HL-60/S4 (cell line): Measurements from ENCODE around the gene LPCAT1.

Experiments
- in situ Hi-C: fragments of 300-500 bp; cut with MboI; formaldehyde crosslinking; loops from 2 replicates; pipeline ENCODE4 v1.14.3; 2022; ENCODE audit warnings: low sequenced_read_pairs

LPCAT1 gene

DNA sequence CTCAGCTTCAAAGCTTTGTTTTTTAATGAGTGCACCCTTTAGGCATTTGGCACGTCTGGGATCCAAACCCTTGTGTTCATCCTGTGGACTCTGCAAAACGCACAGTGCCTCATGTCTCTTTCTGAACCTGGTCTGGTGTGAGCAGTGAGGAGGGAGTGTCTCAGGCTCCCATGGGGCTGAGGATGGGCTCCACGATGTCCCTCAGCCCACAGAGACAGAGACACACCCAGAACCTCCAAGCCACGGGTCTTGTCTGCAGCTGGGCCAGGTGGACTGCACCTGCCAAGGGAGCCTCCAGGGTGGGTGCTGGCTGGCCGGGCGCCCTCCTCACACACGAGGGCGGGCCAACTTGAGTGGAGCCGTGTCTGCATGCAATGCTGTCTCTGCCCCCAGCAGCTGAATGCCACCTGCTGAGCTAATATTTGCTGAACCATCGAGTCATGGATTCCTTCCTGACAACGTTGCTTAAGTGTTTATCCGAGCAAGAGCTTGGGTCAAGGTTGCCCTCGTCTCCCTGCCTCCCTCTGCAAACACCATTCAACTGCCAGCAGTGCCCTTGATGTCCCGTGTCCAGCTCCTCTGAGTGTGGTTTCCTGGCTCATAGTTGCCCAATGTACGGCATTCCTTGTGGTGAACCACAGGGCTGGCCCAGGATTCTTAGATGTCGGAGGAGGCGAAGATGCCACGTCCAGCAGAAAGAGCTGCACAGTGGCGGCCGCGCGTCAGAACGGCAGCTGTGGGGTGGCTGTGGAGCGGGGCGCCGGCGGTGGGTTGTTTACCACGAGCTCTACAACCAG is 31.4 kb upstream of the LPCAT1 start:
- in situ Hi-C loops, result no loop called here

DNA sequence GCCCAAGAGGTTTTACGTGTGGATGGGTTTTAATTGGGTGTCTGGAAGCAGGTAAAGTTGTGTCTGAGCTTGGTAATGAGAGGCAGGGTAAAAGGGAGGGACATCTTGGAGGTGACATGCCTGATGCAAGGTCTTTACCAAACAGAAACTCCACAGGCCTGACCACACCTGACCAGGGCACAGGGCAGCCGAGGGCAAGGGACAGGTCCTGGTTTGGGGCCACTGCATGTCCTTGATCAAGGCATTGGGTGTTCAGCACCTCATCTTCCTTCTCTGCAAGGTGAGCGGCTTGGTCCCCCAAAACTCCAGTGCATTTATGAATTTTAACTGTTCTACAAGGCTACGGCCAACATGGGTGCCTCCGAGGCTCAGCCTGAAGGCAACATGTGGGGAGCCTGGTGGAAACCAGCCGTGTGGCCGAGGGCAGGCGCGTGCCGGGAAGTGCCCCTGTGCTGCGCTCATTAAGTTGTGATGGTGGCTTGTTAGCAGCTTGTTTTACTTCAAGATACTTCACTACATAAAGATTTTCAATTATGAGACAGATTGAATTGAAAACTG is 30.7 kb upstream of the LPCAT1 start:
- in situ Hi-C loops, result no loop called here

DNA sequence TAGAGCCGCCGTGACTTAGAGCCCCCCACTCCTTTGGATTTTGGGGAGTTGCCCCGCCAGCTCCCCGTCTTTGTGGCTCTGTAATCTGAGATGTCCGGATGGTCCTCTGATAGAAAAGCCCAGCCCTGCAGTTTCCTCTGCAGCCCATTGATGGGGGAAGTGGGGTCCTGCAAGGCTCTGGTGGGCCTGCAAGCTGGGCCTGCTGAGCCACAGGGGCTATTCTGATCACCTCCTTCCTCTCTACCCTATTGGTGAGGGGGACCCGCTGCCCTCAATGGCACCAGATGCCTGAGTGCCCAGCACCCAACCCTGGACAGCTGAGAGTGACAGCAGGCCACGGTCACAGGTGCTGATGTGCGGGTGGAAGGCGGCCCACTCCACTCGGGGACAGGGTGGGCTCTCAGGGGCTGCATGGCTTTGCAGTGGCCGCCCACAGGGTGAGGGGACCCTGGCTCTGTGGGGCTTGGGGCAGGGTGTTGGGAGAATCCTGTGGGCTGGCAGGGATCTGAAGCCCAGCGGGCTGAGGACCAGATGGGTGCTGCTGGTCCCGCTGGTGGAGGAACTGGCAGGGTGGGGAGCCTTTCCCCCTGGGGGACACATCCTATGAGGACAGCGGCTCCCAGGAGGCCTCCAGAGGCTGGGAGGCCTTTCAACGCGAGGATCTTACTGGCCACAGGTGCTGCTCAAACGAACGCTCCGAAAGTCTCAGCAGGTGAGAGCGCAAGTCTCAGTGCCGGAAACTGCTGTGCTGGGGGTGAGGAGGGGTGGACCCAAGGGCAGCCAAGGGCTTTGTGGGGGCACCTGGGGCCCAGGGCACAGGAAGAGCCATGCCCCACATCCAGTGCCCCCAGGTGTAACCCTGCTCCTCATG is 30.0 kb upstream of the LPCAT1 start:
- in situ Hi-C loops, result no loop called here

DNA sequence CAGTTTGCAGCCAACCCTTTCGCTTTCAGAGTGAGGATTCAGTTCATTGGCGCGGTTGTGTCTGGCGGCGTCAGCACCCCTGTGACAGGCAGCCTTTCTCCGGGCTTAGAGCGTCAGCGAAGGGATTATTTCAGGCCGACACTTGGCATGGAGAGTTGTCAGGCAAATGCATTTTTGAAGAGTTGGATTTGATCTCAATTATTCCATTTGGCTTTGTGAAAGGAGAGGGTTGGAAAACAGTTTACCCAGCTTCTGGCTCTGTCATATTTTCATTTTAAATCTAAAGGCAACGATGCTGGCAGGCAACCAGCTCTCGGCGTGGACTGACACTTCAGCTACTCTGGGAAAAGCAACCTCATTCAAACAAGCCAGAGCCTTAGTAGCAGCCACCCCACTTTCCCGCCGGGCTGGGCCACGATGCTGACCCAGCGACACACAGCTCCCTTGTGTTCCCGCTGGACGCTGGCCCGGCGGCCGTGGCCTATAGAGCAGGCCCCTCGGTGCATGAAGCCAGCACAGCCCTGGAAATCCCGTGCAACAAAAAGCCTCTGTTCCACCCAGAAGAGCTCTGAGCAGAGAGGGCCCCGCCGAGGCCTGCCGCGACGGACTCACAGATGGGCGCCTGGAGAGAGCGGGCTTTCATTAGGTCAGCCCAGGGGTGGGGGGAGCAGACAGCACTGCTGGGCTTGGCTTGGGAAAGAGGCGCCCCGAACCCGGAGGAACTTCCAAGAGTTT is 28.9 kb upstream of the LPCAT1 start:
- in situ Hi-C loops, result no loop called here

DNA sequence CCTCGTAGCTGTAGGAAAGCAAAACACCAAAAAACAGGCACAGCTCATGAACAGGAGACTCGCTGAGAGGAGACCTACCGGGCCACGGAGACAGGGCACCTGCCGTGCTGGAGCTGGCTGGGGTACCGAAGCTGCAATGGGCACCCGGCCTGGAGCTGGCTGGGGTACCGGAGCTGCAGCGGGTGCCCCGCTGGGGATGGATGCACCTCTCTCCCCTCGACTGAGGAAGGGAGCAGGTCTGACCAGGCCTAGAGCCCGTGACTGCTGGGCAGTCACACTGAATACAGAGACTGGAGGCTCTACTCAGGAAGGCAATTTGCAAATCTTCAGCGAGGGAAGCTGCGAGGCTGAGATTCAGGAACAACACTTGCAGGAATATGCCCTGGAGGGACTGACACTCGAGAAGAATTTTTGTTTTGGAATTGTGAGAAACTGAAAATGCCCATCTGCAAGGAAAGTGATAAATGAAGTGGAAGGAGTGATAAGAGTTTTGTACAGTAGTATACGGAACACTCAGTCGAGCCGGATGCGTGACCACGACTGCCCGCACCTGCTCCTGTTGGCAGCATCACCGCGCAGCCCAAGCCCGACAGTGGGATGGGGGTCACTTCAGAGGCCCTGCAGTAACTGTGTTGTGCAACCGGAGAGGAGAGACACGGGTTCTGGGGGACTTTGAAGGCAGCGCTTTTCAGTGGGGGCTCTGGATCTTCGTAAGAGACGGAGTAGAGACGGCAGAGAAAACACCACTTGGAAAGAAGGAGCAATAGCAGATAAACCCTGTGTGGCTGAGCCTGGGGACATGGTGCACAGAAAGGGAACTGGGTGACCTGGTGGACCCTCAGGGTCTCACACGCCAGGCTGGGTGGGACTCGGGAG is 27.9 kb upstream of the LPCAT1 start:
- in situ Hi-C loops, result no loop called here

DNA sequence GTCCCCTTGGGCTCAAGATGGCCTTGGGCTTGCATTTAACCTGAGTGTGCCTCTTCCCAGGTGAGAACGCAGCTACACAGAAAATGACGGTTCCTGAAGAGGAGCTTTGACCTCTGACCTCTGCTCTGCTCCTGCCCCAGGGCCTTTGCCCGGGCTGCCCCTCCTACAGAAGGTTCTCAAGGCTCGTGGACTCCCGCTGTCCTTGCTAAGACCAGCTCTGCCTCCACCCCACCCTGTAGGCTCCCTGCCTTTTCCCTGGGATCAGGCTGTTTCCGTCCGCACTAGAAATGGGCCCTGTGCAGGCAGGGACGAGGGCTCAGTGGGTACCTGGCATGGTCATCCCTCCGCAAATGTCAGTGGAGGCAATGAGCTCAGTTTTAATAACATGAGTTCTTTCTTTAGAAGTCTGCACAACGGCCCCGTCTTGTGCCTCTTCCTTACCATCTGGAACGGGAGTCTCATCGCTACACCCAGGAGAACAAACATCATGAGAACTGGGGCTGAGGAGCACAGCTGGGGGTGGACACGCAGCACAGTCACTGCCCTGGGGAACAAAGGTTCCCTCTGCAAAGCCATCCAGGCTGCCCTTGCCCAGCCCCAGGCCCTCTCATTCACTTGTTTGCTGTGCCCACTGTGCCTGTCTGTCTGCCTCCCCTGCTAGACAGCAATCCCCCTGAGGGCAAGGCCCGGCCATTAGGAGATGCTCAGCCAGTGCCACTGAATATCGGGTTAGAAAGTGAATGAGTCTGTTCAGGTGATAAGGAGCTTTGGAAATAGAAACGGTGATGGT is 26.7 kb upstream of the LPCAT1 start:
- in situ Hi-C loops, result no loop called here

DNA sequence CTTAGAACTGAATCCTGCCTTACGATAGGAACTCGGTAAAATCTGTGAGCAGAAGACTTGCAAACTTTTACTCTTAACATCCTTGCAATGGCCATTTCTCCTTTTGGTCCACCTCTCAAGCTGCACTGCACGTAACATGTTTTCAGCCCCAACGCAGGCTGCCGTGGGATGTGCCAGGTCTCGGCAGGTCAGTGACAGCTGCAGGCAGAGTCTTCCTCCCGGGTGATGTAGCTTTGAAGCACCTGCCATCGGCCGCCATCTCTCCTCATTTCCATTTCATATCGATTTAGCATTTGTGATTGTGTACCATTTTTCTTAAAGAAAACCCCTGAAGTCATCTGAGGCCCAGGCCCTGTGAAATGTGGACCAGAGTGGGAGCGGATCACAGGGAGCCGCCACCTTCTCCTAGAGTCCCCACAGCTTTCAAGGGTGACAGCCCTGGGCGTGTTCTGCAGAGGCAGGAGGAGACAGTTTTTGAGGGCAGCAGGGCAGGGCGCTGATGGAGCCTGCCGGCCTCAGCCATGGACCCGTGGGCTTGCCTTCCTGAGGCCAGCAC is 25.8 kb upstream of the LPCAT1 start:
- in situ Hi-C loops, result no loop called here

DNA sequence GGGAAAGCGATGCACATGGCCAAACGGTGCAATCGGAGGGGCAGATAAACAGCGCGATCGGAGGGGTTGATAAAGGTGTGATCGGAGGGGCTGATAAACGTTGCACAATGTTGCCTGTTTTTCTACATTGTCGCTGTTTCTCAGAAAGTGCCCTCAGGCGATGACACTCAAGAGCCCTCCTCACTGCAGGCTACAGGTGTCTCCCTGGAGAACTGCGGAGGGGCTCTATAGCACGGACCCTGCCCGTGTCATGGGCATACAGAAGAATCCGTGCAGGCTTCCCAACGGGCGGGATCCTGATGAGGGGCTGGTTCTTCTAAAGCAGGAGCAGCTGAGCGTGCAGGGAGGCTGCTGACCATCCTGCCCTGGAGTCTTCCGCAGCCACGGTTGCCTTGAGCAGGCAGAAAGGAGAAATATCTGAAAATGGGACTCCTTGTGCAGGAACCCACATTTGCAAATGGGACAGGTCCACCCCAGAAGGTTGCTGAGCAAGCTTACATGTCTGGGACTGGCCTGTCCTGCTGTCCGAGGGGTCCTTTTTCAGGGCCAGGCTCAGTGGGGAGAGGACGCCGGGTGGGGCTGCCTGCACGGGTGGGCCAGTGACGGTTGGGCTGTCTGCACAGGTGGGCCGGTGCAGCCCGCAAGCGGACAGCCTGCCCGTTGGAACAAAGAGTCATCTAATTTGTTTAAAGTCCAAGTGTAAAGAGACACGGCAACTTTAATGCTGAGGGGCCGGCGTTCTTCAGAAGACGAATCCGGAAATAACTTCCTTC is 25.1 kb upstream of the LPCAT1 start:
- in situ Hi-C loops, result no loop called here

DNA sequence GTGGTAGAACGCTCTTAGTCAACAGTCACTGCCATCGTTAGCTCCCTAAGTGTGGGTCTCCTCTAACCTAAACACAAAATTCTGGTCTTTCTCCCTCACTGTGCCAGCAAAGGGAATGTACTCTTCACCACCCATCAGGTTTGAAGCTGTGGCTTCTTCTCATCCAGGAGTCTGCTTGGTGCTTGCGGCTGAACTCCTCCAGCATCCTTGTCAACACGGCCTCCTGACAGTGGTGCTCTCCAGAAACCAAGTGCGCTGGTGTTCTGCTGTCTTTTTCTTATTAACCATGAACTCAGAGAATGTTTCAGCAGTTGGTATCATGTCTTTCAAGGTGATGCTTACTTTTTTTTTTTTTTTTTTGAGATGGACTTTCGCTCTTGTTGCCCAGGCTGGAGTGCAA is 23.9 kb upstream of the LPCAT1 start:
- in situ Hi-C loops, result no loop called here

DNA sequence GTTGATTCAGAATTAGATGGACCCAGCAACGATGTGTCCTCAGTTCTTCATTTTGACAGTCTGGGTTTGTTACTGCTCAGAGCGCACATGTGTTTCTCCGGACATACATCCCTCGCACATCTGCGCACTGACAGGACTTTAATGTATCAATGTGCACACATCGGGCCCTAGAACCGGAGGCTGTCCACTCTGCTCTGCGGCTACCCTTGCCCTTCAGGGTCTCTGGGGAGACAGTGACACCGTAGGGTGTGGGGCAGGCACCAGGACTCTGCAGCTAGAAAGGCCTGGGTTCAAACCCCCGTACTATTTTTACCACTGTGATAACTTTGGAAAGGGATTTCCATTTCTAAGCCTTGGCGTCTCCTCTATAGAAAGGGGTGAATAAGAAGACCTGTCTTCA is 23.5 kb upstream of the LPCAT1 start:
- in situ Hi-C loops, result no loop called here

DNA sequence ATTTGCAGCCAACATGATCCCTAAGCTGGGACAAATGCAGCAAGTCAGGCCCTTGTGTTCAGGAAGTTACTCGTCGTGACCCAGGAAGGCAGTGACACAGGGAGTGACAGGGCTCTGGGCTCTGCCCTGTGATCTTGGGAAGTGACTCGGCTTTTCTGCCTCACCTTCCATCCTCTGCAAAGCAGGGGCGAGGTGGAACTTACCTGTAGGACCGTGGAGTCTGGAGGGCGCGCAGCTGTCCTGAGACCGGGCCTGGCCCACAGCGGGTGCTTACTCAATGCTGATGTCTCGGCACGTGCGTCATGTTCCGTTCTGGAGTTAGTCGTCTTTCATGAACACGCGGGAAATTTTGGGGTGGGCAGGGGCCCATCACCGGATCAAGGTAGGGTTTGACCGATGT is 22.8 kb upstream of the LPCAT1 start:
- in situ Hi-C loops, result no loop called here

DNA sequence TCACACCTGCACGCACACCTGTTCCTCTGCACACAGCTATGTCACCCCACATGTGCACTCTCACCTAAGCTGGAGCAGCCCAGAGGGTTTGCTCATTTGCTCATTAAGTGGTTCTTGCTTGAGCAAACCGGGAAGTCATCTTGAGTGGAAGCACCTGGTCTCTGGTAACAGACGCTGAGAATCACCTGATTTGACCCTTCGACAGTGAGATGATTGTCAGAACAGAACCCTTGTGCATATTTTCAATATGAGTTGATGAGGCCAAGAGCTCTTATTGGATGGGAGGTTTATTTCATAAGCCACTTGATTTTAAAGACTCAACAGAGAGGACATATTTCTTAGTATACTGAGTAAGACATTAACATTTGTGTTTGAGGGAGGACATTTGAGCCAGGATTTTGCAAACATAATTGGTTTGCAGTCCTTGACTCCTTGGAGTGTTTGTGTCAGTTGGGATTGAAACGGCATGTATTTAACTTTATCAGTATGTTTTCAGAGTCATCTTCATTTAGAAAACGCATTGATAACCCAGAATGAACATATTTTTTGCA is 22.1 kb upstream of the LPCAT1 start:
- in situ Hi-C loops, result no loop called here

DNA sequence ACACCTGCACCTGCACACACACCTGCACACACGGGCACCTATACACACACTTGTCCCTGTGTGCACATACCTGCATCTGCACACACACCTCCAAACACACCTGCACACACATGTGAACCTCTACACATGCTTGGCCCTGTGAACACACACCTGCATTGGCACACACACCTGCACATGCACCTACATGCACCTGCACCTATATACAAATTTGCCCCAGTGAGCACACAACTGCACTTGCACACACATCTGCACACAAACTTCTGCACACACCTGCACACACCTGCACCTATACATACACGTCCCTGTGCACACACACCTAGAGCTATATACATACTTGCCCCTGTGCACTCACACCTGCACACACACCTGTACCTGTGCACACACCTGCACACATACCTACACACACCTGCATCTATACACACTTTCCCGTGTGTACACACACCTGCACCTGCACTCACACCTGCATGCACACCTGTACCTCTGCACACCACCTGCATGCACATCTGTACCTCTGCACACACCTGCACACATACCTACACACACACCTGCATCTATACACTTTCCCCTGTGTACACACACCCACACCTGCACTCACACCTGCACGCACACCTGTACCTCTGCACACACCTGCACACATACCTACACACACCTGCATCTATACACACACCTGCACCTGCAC is 21.5 kb upstream of the LPCAT1 start:
- in situ Hi-C loops, result no loop called here

DNA sequence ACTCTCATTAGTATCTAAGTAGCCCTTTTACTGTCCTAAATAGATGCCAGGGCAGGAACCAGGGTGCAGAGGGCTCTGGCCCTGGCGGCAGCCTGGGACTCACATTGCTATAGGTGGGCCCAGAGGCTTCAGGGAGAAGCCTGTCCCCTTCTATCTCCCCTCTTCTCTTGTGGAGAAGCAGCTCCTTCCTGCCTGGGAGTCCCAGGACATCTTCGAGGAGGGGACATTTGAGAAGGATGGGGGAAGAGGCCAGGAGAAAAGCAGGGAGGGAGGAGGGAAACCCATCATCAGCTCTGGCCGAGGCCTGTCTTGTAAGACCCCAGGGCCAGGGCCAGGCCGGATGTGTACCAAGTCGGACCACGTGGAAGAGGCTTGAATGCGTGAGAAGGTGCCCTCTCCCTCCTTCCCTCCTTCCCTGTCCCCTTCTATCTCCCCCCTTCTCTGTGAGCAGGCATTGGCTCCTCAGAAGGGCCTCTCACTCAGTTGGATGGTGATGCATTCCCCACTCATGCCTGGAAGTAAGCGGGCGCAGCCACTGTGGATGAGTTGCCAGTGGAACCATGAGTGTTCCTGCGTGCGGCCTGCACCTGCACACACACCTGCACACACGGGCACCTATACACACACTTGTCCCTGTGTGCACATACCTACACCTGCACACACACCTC is 20.7 kb upstream of the LPCAT1 start:
- in situ Hi-C loops, result no loop called here

DNA sequence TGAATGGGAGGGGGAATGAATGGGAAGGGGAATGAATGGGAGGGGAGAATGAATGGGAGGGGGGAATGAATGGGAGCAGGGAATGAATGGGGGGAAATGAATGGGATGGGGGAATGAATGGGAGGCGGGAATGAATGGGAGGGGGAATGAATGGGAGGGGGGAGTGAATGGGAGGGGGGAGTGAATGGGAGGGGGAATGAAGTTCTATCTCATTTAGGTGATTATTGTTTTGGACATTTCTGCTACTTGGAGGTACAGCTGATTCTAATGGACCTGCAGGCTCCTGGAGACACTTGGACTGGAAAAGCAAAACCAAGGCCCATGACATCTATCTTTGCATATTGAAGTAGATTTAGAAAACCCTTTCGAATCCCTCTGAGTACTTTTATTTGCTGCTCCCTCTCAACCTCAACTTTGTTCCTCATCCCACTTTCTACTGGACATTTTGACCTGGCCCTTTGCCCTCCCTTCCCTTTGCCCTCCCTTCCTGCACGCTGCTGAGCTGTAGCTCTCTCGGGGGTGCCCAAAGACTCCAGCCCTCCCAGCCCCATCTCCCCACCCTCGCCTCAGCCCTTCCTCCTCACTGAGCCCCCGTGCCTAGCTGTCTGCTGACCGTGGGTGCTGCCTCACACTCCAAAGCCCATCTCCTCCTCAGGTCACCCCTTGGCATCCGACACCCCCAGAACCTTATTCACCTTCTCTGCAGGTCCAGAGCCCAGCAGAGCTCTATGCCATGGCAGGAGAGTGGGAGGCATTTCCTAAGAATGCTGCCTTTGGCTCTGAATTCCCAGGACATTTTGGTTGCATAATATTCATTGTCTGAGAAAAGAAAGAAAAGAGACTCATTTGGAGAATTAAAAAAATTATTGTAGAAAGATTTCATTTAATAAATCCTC is 19.9 kb upstream of the LPCAT1 start:
- in situ Hi-C loops, result no loop called here

DNA sequence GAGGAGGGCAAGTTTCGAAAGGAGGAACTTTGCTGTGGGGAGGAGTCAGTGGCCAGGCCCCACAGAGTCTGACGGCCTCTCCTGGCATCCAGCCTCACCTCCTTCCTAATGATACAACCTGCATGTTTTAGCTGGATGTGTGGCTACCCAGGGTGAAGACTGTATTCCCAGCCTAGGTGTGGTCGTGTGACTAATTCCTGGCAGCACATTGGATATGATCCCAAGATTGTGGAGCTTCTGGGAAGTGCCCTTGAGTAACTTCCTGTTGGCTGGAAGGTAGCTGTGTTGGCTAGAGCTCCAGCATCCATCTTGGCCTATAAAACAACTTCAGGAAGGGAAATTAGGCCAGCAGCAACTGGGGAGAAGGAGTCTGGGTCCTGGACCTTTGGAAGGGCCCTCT is 19.0 kb upstream of the LPCAT1 start:
- in situ Hi-C loops, result no loop called here
